ENCODE measurements around the gene CD109.
A peak's percentile ranks its signal among the peaks of the same experiment; 100 is the strongest.

Gene CD109

DNA sequence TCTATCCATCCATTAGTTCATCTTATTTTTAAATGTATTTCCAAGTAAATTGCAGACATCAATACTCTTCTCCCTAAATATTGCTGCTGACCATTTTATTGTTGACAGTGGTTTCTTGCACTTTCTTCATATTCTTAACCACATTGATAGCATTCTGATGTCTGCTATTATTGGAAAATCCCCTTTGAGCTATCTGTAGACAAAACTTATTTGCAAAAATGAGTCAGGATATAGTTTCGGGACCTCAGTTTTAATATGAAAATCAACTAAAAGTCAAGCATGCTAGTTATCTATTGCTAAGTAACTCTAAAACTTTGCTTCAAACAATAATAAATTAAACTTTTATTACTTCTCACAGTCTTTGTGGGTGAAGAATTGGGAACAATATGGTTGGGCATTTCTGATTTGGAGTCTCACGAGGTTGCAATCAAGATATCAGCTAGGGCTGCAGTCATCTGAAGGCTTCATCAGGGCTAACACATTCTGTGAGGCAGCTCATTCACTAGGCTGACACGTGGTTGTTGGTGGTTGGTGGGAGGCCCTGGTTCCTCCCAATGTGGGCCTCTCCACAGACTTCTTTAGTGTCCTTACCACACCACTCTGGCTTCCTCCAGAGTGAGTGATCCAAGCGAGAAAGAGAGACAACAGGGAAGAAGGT is 32.7 kb downstream of the CD109 start:
- peak; percentile 61 for DNase-seq

DNA sequence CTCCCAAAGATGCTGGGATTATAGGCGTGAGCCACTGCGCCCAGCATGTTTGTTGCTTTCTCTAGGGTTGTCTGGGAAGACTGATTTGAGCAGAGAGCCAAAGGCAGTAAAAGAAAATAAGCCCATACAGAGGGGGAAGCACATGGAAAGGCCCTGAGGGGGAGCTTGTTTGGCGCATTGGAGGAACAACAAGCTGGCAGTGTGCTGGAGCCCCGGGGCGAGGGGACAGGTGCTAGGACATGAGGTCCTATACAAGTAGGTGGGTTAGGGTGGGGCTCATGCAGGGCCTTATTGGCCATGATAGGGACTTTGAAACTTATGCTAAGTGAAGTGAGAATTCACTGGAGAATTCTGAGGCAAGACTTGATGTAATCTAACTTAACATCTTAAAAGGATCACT is 35.3 kb downstream of the CD109 start:
- no peak for DNase-seq

DNA sequence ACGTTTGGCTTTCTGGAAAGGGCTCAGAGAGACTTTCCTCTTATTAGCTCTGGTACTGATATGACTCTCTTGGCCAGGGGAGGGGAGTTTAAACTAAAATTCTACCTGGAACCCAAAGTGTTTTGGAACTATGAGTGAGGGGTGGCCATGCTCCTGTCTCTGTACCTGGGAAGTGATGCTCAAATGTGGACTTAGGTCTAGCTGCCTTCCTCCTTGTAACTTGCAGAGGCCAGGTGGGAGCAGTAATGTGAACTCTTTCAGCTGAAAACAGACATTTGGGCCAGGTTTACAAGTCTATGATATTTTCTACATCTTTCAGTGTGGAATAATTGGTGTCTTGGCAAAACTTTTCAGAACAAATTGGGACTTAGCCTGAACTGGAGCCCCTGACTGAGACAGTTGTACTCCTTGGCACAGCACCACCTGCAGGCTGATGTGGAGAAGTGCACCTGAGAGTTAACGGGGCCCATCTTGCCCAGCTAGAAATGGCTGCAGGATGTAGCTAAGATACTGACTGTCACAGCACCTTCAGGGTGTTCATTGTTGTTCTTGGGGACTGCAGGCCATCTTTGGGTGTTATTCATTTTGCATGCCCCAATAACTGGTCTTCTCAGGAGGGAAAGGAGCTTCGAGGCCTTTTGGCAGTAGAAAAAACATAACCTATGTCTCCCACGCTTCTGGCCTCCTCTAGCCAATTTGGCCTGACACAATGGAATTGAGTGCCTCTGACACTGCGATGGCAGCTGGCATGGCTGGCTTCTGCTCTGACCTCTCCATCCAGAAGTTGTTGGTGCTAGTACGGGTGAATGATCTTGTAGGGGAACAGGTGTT is 37.1 kb downstream of the CD109 start:
- DNase-seq, result peak; percentile 84

DNA sequence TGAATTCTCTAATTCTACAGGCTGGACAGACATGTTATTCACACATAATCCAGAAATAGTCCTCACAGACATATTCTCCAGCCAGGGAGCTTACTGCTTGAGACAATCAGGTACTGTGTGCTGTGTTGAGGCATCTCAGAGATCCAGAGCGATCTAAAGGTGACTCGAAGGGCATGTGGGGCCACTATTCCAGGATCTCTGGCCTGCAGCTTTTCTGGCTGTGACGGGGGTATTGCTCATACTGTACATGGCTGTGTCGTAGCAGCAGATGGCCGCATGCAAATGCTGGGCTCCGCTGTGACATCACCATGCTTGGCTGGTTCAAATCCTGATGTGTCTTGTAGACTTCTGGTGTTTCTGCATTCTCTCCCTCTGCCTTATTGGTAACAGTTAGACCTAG is 37.8 kb downstream of the CD109 start:
- no peak for DNase-seq

DNA sequence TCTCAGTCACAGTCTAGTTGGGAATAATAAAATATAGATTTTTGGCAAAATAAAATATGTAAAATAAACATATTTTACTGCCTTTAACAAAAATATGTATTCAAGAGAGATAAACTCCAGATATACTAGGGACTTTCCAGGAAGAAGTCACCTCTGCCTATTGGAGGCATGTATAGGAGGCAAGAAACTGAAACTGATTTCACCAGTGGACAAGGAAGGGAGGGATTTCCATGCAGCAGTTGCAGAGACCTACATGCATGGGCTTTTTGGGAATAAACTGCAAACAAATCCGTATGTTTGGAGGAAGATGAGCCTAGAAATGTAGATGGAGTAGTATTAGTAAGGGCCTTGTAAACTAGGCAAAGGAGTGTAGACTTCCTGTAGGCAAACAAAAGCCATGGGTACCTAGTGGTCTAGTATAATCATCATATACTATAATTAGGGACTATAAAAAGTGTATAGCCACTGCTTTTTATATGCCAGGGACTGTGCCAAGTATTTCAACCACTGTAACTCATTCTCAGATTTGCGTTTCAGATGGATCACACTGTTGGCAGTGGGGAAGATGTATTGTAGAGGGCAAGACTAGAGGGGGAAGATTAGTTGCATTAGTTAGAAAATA is 38.9 kb downstream of the CD109 start:
- no peak for DNase-seq

DNA sequence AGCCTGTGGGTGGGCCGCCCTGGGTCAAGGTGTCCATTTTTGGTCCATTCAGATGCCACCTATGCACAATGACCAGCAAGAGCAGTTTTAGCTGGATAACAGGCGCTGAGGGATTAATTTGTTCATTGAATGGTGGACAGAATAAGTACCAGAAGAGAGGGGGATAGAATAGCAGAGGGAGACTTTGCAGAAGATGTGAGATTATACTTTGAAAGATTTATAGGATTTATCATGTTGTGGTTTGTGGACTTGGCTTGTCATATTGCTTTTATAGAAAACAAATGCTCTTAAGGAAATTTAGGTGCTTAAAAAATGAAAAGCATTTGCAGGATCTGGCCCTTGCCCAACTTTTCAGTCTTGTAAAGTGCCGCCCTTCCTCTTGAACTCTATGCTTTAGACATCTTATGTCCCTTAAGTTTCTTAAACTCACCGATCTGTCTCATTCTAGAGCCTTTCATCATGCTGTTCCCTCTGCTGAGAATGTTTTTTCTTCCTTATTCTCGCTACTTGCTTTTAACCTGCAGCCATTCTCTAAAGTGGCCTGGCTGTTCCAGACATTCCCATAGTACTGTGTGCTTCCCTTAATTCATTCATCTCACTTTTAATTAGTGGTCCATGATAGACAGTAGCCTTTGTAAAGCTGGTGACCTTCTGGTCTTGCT is 42.5 kb downstream of the CD109 start:
- DNase-seq, result no peak

DNA sequence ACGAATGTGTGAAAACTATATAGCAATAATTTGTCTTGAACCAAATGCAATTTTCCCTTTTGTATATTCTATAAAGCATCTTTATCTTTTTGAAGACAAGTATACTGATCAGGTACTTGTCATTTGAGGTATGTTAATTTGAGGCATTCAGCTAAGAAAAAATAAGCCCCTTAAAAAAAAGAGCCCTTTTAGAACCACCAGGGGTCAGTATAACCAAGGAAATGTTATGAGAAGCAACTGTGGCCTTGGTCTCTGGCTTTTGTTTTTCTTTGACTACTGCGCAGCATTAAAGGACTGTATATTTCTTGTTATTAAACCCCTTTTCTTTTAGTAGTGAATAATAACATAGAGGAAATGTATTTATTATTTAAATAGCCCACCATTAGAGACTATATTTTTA is 43.1 kb downstream of the CD109 start:
- no peak for DNase-seq

DNA sequence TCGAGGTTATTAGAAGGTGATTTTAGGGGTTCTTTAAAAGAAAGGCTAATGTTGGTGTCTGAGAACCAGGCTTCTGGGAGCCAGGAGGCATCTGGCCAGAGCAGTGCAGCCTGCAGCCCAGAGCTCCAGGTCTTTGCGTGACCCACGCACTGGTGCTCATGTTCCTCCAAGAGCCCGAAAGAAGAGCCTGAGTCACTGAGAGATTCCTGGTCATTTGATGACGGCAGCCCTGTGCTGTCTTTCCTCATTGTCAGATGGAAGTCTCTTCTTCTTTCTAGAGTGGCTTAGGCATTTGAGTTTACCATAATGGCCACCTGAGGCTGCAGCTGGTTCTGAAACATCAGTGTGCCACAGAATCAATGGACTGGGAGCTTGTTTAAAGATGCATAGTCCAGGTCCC is 46.4 kb downstream of the CD109 start:
- DNase-seq, result no peak

DNA sequence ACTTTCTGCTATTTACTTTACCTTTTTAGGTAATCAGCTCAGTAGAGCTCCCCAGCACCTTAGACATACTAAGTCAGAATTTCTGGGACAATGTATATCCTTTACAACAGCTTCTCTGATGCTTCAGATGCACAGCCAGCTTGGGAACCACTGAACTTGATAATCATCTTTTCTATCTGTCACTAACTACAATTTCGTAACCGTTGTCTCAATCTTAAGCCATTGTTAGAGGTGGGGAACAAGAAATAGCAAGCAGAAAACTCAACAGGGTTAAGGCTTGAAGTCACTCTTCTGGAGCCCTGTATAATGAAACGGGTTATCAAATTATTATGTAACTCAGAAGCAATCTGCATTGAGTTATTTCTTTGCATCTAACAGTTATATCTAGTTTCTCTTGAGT is 47.1 kb downstream of the CD109 start:
- DNase-seq, result no peak

DNA sequence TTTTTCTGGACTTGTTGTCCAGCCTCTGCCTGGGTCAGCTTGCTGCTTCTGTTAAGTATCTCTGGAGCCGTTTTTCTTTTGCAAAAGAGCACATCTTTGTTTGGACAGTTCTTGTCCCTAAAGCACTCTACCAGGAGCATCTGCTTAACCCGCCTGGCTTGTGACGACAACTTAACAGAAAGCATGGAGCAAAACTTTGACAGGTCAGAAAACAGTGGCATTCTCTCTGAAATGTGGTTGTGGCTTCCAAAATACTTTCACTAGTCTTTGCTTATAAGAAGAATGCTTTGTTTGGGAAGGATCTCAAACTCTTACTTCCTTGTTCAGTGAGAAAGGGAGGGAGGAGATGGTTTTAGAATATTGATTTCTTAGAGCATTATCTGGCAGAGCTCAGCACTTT is 47.6 kb downstream of the CD109 start:
- DNase-seq, result no peak

DNA sequence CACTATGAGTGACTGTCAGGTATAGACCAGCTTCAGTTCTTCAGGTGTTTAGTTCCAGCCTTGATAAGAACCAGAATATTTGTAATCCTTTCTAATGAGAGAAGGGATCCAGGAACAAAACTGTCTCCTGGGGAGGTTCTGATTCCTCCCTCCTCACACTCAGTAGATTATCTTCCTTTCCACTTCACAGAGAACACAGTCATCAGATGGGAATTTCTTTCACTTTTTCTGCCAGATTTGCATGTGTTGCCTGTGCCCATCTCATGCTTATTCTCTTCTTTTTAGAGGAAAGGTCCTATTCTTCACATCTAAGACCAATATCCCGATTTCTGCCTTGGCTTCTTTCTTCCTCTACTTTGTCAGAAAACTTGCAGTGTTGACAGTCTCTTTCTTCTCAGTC is 50.8 kb downstream of the CD109 start:
- DNase-seq, result no peak

DNA sequence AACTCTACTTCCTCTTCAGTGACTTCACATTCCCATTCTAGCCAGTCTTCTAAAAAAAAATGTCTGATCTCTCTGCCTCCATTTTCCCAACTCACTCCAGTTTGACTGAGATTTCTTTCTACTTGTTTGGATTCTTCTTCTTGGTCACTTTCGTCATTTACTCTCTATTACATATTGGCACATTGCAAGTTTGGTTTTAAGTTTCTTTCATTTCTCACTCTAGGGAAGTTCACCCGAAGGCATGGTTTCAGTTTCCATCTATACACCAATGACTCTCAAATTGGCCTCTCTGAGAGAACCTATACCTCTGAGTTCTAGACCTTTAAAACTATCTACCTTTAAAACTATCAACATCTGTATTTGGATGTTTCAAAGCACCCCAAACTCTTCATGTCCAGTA is 51.3 kb downstream of the CD109 start:
- DNase-seq, result no peak

DNA sequence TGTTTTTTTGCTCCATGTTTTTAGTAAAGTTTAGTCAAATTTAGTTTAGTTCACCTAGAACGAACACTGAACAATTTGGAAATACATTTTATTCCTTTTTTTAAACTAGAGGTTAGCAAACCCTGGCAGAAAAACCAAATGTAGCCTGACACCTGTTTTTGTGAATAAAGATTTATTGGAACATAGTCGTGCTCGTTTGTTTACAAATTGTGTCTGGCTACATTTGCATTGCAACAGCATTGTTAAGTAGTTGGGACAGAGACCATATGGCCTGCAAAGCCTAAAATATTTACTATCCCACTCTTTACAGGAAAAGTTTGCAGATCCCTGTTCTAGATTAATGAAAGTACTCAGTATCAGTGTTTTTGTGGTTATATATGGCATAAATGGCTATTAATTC is 56.9 kb downstream of the CD109 start:
- no peak for DNase-seq

DNA sequence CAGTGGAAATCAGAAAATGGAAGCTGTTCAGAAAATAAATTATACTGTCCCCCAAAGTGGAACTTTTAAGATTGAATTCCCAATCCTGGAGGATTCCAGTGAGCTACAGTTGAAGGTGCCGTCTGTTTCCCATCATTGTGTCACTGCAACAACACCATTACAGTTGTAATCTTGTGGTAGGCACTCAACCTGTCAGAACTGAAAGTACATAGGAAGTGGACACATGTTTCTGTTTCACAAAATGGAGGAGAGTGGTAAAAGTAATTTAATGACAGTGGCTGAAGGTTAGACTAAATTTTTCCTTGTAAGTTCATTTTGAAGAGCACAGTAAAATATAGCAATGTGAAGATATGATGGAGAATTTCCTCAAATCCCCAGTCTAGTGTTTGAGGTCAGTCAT is 70.0 kb downstream of the CD109 start:
- no peak for DNase-seq

DNA sequence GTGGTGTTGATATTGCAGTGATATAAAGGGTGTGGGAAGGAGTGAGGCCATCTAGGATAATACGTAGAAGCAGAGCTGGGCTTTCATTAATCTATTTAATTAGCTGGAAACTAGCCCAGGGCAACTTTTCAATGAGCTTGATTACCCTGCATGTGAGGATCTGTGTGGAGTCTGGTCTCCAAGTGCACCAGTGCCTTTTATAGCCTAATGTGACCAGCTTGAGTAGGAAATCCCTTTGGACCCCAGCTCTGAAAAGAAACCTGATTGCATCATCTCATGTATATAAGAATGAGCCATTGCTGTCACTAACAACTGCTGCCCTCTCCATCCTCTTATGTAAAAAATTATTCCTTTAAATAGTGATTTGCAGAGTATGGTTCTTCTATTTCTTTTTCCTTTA is 72.6 kb downstream of the CD109 start:
- DNase-seq, result no peak

DNA sequence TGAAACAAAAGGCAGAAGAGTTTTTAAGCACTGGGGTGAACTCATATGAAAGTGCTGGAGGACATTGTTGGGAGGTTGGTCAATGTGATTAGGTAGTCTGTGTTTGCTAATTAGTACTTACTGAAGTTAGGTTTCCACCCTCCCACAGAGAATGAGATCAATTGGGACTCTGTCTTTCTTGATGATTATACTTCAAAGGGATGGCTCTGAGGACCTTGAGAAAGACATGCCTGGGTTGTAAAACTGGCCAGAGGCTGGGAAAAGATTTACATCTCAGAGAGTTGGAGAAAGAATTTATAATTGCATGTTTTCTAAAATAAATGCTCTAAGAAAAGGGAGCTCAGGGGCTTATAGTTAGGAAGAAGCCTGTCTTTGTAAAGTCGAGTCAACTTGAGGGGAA is 74.0 kb downstream of the CD109 start:
- no peak for DNase-seq

DNA sequence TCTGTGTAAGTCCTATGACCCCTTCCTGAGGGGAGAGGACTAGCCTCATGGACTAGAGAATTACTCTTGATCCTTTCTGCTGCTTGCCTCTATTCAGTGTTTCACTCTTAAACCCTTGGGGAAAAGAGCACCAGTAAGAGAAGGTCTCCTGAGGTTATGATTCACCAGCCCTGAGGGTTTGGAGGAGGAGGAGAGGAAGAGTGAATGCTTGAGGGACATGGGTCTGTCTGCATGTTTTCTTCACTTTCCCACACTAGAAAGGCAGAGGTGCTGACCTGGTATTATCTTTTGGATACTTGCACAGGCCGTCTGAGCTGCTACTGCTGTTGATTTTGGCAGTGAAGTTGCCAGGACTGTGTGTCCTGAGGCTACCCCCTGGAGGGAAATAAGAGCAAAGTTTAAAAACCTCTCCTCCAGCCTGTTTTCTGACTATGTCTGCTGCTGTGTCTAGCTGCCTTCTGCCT is 78.3 kb downstream of the CD109 start:
- no peak for DNase-seq

DNA sequence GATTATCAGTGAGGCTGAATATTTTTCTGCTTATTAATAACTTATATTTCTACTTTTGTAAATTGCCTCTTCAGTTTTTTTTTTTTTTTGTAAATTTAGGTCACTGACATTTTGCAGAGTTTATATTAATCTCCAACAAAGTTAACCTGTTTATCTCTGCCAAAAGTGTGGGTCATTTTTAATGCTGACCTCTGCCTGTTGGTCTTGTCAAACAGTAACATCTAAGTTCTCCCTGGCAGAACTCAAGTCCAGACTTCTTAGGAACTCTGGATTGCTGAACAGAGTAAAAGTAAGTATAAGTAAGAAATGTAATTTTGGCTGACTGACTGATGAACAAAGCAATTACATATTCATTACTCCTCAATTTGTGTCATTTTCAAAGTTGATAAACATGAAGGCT is 83.9 kb downstream of the CD109 start:
- no peak for DNase-seq

DNA sequence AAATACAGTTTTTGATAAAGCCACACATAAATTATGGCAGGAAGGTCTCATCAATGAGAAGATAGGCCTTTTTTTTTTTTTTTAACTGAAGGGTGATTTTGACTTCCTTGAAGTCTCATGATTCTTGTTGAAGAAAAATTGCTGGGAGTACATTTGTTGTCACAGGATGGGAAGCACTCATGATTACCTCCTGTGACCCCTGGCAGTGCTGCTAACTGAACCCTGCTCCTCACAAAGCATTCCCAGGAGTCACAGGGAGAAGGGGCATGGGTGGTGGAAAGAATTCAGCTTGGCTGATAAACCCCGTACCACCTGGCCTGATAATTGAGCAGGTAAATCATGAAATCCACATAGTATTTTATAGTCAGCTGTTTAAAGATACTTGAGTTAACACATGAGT is 86.9 kb downstream of the CD109 start:
- no peak for DNase-seq

DNA sequence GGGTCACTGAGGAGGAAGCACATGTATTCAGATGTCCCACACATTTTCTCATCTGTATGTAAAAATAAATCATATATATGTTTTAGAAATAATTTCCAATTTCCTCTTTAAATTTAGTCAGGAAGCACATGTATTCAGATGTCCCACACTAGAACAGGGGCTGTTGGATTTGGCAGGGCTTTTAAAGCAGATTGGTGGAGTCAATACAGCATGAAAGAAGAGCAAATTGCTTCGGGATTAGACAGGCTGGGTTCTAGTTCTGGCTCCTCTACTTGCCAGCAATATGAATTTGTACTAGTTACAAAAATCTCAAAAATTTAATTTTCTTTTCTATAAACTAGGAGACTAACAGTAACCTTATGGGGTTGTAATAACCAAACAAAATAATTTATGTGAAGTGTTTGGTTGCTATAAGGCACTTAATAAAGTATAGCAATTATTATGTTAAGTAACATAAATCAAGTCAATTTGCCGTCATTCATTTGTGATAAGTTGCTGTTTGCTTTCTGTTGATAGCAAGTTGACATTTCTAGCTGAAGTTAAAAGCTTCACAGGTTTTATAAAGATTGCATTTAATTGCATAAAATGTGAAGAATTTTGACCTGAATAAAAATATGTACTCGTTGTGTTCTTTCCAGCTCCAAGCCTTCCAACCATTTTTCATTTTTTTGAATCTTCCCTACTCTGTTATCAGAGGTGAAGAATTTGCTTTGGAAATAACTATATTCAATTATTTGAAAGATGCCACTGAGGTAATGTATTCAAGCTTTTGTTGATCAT is 88.9 kb downstream of the CD109 start:
- no peak for DNase-seq

DNA sequence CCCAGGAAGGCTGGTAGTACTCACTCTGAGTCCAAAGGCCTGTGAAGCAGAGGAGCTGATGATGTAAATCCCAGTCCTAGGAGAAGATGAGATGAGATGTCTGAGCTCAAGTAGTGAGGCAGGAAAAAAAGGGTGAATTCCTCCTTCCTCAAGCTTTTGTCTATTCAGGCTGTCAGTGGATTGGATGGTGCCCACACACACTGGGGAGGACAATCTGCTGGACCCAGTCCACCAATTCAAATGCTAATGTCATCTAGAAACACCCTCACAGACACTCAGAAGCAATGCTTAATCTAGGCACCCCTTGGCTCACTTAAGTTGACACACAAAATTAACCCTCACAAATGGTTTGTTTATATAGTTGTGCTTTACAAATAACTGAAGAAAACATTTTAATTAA is 94.6 kb downstream of the CD109 start:
- no peak for DNase-seq

DNA sequence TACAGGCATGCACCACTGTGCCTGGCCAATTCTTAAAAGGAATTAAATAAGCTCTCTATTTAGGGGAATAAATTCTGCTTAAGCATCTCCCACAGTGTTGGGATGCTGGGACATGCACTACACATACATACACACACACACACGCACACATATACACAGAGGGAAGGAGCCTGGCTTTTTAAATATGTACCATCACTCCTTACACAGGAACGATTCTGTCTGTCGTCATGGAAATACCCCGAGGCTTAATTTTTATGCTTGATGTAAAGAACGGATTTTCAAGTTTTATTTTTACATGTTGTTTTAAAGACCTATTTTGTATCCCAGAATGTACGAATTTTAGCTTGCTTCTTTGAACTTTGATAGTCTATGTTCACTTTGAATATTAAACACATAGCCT is 95.3 kb downstream of the CD109 start:
- DNase-seq, result no peak

DNA sequence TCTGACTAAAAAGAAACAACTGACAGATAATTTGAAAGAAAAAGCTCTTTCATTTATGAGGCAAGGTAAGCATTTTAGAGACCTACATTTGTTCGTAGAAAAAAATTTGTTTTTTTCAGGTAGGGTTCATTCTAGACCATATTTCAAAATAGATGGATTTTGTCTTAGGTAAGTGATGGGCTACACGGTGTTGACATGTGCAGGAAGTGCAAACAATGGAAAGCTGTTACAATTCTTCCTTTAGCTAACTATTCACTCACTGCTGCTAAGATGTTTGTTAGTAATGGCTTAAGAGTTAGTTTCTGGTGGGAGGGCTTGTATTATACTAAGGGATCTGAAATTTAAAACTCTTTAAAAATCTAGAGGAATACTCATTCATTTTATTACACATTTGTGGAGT is 96.7 kb downstream of the CD109 start:
- DNase-seq, result no peak
